IMR-90 (cell line): Measurements from ENCODE around the gene RSPH10B2. TPM values are rescaled to one million over a fixed set of nuclear protein-coding genes. Genes with fewer than 3 reads are reported as not detected.

ENCODE experiments used
- ATAC-seq: fragments of 200-7000 bp; cut with Tn5 transposase; 2 replicates; pipeline ENCODE4 v1.9.1; 2020; ENCODE audit warnings: low read depth, mild to moderate bottlenecking, moderate library complexity
- BruUV-seq: library from RNA; stranded (reverse); fragments of 400-500 nt; replicated peaks from 2 replicates; lab custom pipeline; 2021; lab: Mats Ljungman, UMichigan
- CTCF ChIA-PET: fragments of 300-600 bp; formaldehyde crosslinking; extraction: SDS; loops from one replicate; lab custom pipeline; 2021; ENCODE audit warnings: antibody characterized with exemption; lab: Yijun Ruan, JAX
- POLR2A ChIA-PET: fragments of 300-600 bp; sonication (Branson Sonifier 250); formaldehyde crosslinking; loops from one replicate; lab custom pipeline; 2022; ENCODE audit warnings: antibody characterized with exemption; ENCODE audit not compliant: unreplicated experiment; lab: Charles Lee
- DNase-seq: peaks from one replicate; pipeline ENCODE4 v3.0.0; 2013
- H2AFZ ChIP-seq: replicated peaks from 2 replicates; pipeline ENCODE3; 2013; ENCODE audit warnings: low read length, mild to moderate bottlenecking; ENCODE audit not compliant: poor library complexity
- H2AK5ac ChIP-seq: 2 replicates; pipeline ENCODE4 v1.6.1; 2013; ENCODE audit warnings: low read depth, low read length, inconsistent platforms
- H2AK9ac ChIP-seq: replicated peaks from 2 replicates; pipeline ENCODE3; 2013; ENCODE audit warnings: mild to moderate bottlenecking, low read depth, low read length, moderate library complexity; ENCODE audit not compliant: poor library complexity
- H2BK120ac ChIP-seq: 2 replicates; pipeline ENCODE4 v1.6.1; 2013; ENCODE audit warnings: low read depth, low read length, inconsistent platforms
- H2BK15ac ChIP-seq: 3 replicates; pipeline ENCODE4 v1.6.1; 2013; ENCODE audit warnings: low read depth, low read length, inconsistent platforms
- H2BK20ac ChIP-seq: 2 replicates; pipeline ENCODE4 v1.6.1; 2013; ENCODE audit warnings: low read depth, mild to moderate bottlenecking, inconsistent platforms, low read length, moderate library complexity
- H2BK5ac ChIP-seq: 2 replicates; pipeline ENCODE4 v1.6.1; 2013; ENCODE audit warnings: mild to moderate bottlenecking, low read depth, low read length, inconsistent platforms; ENCODE audit not compliant: poor library complexity, severe bottlenecking
- H3K14ac ChIP-seq: replicated peaks from 2 replicates; pipeline ENCODE4 v1.6.1; 2013; ENCODE audit warnings: low read depth, low read length, inconsistent platforms
- H3K18ac ChIP-seq: 2 replicates; pipeline ENCODE4 v1.6.1; 2013; ENCODE audit warnings: low read depth, low read length, control low read depth
- H3K23ac ChIP-seq: 2 replicates; pipeline ENCODE4 v1.6.1; 2013; ENCODE audit warnings: low read depth, low read length, inconsistent platforms
- H3K27ac ChIP-seq: 2 replicates; pipeline ENCODE4 v1.5.1; 2013; ENCODE audit warnings: mild to moderate bottlenecking, control low read depth, low read length; ENCODE audit not compliant: insufficient read depth
- H3K27me3 ChIP-seq: 2 replicates; pipeline ENCODE4 v1.6.1; 2013; ENCODE audit warnings: low read length; ENCODE audit not compliant: control insufficient read depth, insufficient read depth
- H3K36me3 ChIP-seq: 2 replicates; pipeline ENCODE4 v1.6.1; 2013; ENCODE audit warnings: low read length, mixed read lengths; ENCODE audit not compliant: control insufficient read depth, insufficient read depth
- H3K4ac ChIP-seq: 2 replicates; pipeline ENCODE4 v1.6.1; 2013; ENCODE audit warnings: low read depth, low read length, inconsistent platforms
- H3K4me1 ChIP-seq: 2 replicates; pipeline ENCODE4 v1.6.1; 2013; ENCODE audit warnings: low read length, mixed read lengths; ENCODE audit not compliant: control insufficient read depth, insufficient read depth
- H3K4me2 ChIP-seq: 2 replicates; pipeline ENCODE4 v1.6.1; 2013; ENCODE audit warnings: low read depth, mild to moderate bottlenecking, control low read depth, low read length, moderate library complexity
- H3K4me3 ChIP-seq: 2 replicates; pipeline ENCODE4 v1.5.1; 2013; ENCODE audit warnings: low read depth, mild to moderate bottlenecking, control low read depth, low read length, moderate library complexity; ENCODE audit not compliant: insufficient read depth
- H3K56ac ChIP-seq: 2 replicates; pipeline ENCODE4 v1.6.1; 2013; ENCODE audit warnings: low read length, inconsistent platforms; ENCODE audit not compliant: insufficient read depth; ENCODE audit errors: extremely low read depth
- H3K79me1 ChIP-seq, 2 experiments: 2 replicates each; pipeline ENCODE4 v1.6.1; 2013; ENCODE audit warnings: low read length in 2 of 2, inconsistent platforms in 1 of 2, low read depth in 1 of 2
- H3K9ac ChIP-seq: 2 replicates; pipeline ENCODE4 v1.6.1; 2013; ENCODE audit warnings: low read depth, low read length, control low read depth
- H3K9me1 ChIP-seq: 2 replicates; pipeline ENCODE4 v1.6.1; 2013; ENCODE audit warnings: low read length, inconsistent platforms; ENCODE audit not compliant: insufficient read depth
- H3K9me3 ChIP-seq: 2 replicates; pipeline ENCODE4 v1.6.1; 2013; ENCODE audit warnings: low read length; ENCODE audit not compliant: control insufficient read depth, insufficient read depth
- H4K20me1 ChIP-seq: 2 replicates; pipeline ENCODE4 v1.6.1; 2013; ENCODE audit warnings: low read length, inconsistent platforms; ENCODE audit not compliant: insufficient read depth
- H4K5ac ChIP-seq: 2 replicates; pipeline ENCODE4 v1.6.1; 2013; ENCODE audit warnings: mild to moderate bottlenecking, low read depth, low read length, control low read depth
- H4K8ac ChIP-seq, 2 experiments: 2 replicates each; pipeline ENCODE4 v1.6.1; 2013; ENCODE audit warnings: low read depth in 2 of 2, low read length in 2 of 2, control low read depth in 1 of 2, inconsistent platforms in 1 of 2
- H4K91ac ChIP-seq: 2 replicates; pipeline ENCODE4 v1.6.1; 2013; ENCODE audit warnings: low read depth, low read length, inconsistent platforms; ENCODE audit not compliant: insufficient read depth
- BHLHE40 ChIP-seq: fragments of 150-350 bp; IDR thresholded peaks from 2 replicates; pipeline ENCODE4 v1.6.1; 2016; ENCODE audit warnings: mild to moderate bottlenecking, low read depth, low read length
- CEBPB ChIP-seq: IDR thresholded peaks from 2 replicates; pipeline ENCODE4 v1.6.1; 2012; ENCODE audit warnings: low read depth, low read length, improper control_type of control experiment
- CHD1 ChIP-seq: IDR thresholded peaks from 2 replicates; pipeline ENCODE4 v1.6.1; 2012; ENCODE audit warnings: low read depth, low read length, improper control_type of control experiment
- CTCF ChIP-seq: conservative IDR thresholded peaks from 2 replicates; pipeline ENCODE4 v1.5.1; 2012; ENCODE audit warnings: mild to moderate bottlenecking, low read depth, low read length, improper control_type of control experiment
- ELK1 ChIP-seq: fragments of 150-350 bp; IDR thresholded peaks from 2 replicates; pipeline ENCODE4 v1.6.1; 2016; ENCODE audit warnings: low read depth, mild to moderate bottlenecking, low read length, moderate library complexity, borderline replicate concordance
- FOS ChIP-seq: fragments of 150-350 bp; IDR thresholded peaks from 2 replicates; pipeline ENCODE4 v1.6.1; 2016; ENCODE audit warnings: low read depth, low read length
- MAFK ChIP-seq: IDR thresholded peaks from 2 replicates; pipeline ENCODE4 v1.6.1; 2012; ENCODE audit warnings: low read depth, low read length, improper control_type of control experiment
- MAZ ChIP-seq: IDR thresholded peaks from 2 replicates; pipeline ENCODE4 v1.6.1; 2012; ENCODE audit warnings: low read depth, mild to moderate bottlenecking, low read length, improper control_type of control experiment, moderate library complexity, borderline replicate concordance
- MXI1 ChIP-seq: IDR thresholded peaks from 2 replicates; pipeline ENCODE4 v1.6.1; 2012; ENCODE audit warnings: low read depth, mild to moderate bottlenecking, low read length, moderate library complexity, borderline replicate concordance
- NFE2L2 ChIP-seq: fragments of 150-350 bp; IDR thresholded peaks from 2 replicates; pipeline ENCODE4 v1.6.1; 2016; ENCODE audit warnings: low read depth, mild to moderate bottlenecking, low read length
- POLR2A ChIP-seq: IDR thresholded peaks from 2 replicates; pipeline ENCODE4 v1.6.1; 2012; ENCODE audit warnings: mild to moderate bottlenecking, low read depth, low read length
- RAD21 ChIP-seq: IDR thresholded peaks from 2 replicates; pipeline ENCODE4 v1.6.1; 2012; ENCODE audit warnings: low read length, improper control_type of control experiment
- RCOR1 ChIP-seq: IDR thresholded peaks from 2 replicates; pipeline ENCODE4 v1.6.1; 2012; ENCODE audit warnings: mild to moderate bottlenecking, low read length, improper control_type of control experiment; ENCODE audit not compliant: insufficient replicate concordance
- RFX5 ChIP-seq: IDR thresholded peaks from 2 replicates; pipeline ENCODE4 v1.8.0; 2012; ENCODE audit warnings: low read depth, mild to moderate bottlenecking, low read length, moderate library complexity
- SMC3 ChIP-seq: fragments of 150-350 bp; IDR thresholded peaks from 2 replicates; pipeline ENCODE4 v1.6.1; 2016; ENCODE audit warnings: low read depth, mild to moderate bottlenecking, antibody characterized with exemption, low read length, moderate library complexity
- WGBS, 2 experiments: methylation state at CpG; one replicate each; pipeline versions ENCODE4 v1.1.5 to v1.1.7; 2013; ENCODE audit warnings: missing lambda C conversion rate in 2 of 2; ENCODE audit not compliant: insufficient read length in 1 of 2; ENCODE audit errors: extremely low coverage in 2 of 2; 5-methylcytosine and 5-hydroxymethylcytosine counted together
- dilution Hi-C: fragments of 300-500 bp; cut with HindIII; formaldehyde crosslinking; loops from one replicate; pipeline ENCODE4 v1.14.3; 2018; ENCODE audit warnings: low sequenced_read_pairs; ENCODE audit not compliant: unreplicated experiment
- in situ Hi-C: fragments of 300-500 bp; cut with MboI; formaldehyde crosslinking; loops from 3 replicates; pipeline ENCODE4 v1.14.3; 2019; ENCODE audit warnings: low sequenced_read_pairs, inconsistent platforms, mixed read lengths
- intact Hi-C: fragments of 100-400 bp; cut with micrococcal nuclease; formaldehyde crosslinking; loops from 2 replicates; pipeline ENCODE4 v1.10.0; 2022
- polyA plus RNA-seq, 3 experiments: library from polyadenylated mRNA; depleted of rRNA; stranded (reverse); fragments of >200 nt; gene quantifications; 2 replicates each; pipeline ENCODE4 v1.2.3, GENCODE V29; 2012; ENCODE audit warnings: low replicate concordance in 1 of 3
- total RNA-seq: library from RNA; depleted of rRNA; stranded (reverse); fragments of >200 nt; gene quantifications from 2 replicates; pipeline ENCODE4 v1.2.3, GENCODE V29; 2012

Gene RSPH10B2
- total and polyA plus RNA-seq, 2 of the 4 experiments (the other 2 are of a cell fraction): not detected

GRCh38 chr7:6709808-6710207 lies 44.1 kb upstream of the RSPH10B2 start:
- no peak overlapping the region for H2BK15ac ChIP-seq
- no peak overlapping the region for H3K4me2 ChIP-seq
- no peak overlapping the region for H3K23ac ChIP-seq
- no peaks in the 10 kb centered on the region for H3K27me3 ChIP-seq
- WGBS, 2 experiments: no CpG with 5 or more reads among the region's 6 CpGs
- peaks cover 6 to 10% of the 10 kb centered on the region in 2 experiments; a peak in 3 of 4 replicates for H3K79me1 ChIP-seq
- ATAC-seq (no peak), DNase-seq (no peak)
- TF ChIP-seq CHD1: no peak
- TF ChIP-seq NFE2L2: no peak
- TF ChIP-seq RAD21: no peak
- no peak for TF ChIP-seq MAFK
- no peak for TF ChIP-seq BHLHE40
- no peak for TF ChIP-seq MAZ
- no peak for TF ChIP-seq MXI1
- TF ChIP-seq SMC3: no peak
- no peak for TF ChIP-seq RFX5
- no peak for TF ChIP-seq ELK1
- no peak for TF ChIP-seq CEBPB
- no peak for TF ChIP-seq CTCF
- no peak for TF ChIP-seq RCOR1
- no peak for TF ChIP-seq POLR2A
- TF ChIP-seq FOS: no peak
- H2BK120ac ChIP-seq: no peak overlapping the region
- no peak overlapping the region for H2AK5ac ChIP-seq
- H3K4me1 ChIP-seq: no peaks in the 10 kb centered on the region
- H3K4me3 ChIP-seq: no peak overlapping the region
- in situ Hi-C loops (no loop called here), dilution Hi-C loops (no loop called here), intact Hi-C loops (no loop called here)
- POLR2A ChIA-PET: no interaction called here
- H3K9me3 ChIP-seq: peaks cover 3% of the 10 kb centered on the region; the same call in 1 of the 2 replicates
- BruUV-seq: no TSS peak
- no peak overlapping the region for H3K14ac ChIP-seq
- CTCF ChIA-PET: no interaction called here
- no peak overlapping the region for H3K18ac ChIP-seq
- H2AK9ac ChIP-seq: no peak overlapping the region
- H3K56ac ChIP-seq: no peak overlapping the region
- no peak overlapping the region for H4K91ac ChIP-seq
- no peak overlapping the region for H3K27ac ChIP-seq
- H3K9me1 ChIP-seq: no peaks in the 10 kb centered on the region
- H3K36me3 ChIP-seq: peaks cover 3% of the 10 kb centered on the region
- H4K8ac ChIP-seq: no peak overlapping the region
- no peak overlapping the region for H2AFZ ChIP-seq
- no peak overlapping the region for H3K9ac ChIP-seq
- H4K5ac ChIP-seq: no peak overlapping the region
- H2BK5ac ChIP-seq: no peak overlapping the region
- peaks cover 7% of the 10 kb centered on the region for H4K20me1 ChIP-seq
- no peak overlapping the region for H3K4ac ChIP-seq
- no peak overlapping the region for H2BK20ac ChIP-seq
